GM18870 (cell line): ENCODE measurements around the gene NEK10.

Experiments
- ATAC-seq: cut with Tn5 transposase; IDR thresholded peaks from one replicate; pipeline ENCODE4 v1.9.1; 2021; ENCODE audit warnings: moderate library complexity; ENCODE audit not compliant: unreplicated experiment

NEK10 gene

DNA sequence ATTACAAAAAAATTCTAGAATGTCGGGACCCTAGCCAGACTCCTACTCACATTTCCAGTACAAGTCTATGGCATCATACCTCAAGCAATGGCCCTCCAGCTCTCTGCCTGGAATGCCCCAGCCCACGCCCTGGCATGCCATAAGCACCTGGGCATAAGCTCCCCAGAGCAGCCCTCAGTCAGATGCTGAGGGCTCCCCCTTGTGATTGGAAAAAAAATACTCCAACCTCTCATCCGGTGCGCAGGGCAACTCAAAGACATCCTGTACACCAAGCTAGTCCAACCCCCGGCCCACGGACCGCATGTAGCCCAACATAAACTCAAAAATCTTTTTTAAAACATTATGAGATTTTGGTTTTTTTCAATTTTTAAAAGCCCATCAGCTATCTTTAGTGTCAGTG lies 115.4 kb downstream of the NEK10 start:
- ATAC-seq, result peak; percentile 81

DNA sequence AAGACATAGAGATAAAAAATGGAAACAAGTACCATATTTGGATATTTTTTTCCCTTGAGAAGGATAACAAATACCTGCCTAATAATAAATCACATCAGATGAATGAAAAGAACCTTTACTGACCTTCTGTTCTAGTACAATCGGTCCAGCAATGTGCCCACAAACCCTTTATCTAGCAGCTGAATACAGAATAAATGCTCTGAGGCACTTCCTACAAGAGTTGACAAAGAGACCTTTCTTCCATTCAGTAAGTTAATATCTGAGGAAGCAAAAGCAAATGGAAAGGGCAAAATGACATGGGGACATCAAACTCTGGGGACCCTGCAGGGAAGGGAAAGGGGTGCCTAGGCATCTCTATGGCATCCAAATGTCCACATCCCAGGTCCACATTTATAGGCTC lies 115.8 kb downstream of the NEK10 start:
- no peak for ATAC-seq

DNA sequence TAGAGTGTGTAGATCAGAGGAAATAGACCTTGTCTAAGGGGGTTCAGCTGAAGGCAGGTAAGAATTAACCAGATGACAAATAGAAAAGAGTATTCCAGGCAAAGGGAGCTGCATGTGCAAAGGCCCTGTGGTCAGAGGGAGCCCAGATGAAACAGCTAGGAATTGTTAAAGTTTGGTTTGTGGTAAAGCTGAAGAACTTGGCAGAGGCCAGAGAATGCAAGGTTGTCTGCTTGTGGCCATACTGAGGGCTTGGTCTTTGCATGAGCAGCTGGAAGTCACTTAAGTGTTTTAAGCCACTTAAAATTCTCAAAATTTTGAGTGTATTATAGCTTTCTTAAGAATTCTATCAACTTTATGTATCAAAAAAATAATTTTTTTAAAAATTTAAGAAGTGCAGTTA lies 116.5 kb downstream of the NEK10 start:
- ATAC-seq, result no peak

DNA sequence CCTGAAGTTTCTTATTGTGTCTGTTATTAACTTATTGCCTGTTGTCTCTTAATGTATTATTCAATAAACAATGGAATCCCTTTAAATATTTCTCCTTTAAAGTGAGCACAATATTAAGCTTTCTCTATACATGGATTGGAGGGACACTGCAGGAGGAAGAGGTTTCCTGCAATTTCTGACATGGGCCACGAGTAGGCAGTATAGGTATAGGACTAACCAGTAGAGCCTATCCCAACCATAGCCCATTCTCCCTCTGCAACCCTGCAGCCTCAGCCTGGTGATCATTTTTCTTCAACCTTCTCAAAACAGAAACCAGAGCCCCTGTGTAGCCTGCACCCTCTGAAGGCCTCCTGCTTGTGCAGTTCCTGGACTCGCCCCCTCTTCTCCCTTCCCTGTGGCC lies 124.8 kb downstream of the NEK10 start:
- no peak for ATAC-seq

DNA sequence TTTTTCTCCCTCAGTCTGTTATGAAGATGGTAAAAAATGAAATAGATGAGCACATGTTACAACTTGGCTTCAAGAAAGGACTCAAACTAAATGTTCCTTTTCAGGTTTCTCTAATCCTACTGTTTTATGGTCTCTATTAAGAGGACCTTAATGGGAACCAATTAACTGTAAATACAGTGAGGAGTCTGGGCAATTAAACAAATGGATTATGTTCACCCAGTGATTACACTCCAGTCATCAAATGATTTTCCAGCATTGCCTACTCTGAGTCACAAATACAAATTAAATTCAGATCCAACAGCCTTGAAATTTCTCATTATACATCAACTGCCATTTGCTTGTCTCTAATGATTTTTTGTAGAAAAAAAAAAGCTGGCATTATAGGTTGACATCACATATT lies 129.2 kb downstream of the NEK10 start:
- no peak for ATAC-seq

DNA sequence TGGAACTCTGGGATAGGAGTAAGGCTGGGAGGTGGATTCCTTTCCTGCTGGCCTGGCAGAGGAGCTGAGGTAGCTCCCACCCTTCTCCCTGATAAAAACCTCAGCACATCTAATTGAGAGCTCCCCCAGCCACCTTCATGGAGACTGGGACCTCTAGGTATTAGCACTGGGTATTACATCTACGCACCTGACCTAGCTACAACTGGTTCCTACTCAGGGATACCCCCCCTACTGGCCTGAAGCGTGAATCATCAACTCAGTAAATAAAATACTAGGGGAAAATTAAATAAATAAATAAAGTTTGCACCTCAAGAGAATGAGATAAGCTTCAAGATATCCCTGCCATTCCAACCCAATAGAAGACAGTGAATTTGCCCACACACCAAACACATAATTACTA lies 140.4 kb downstream of the NEK10 start:
- ATAC-seq, result no peak

DNA sequence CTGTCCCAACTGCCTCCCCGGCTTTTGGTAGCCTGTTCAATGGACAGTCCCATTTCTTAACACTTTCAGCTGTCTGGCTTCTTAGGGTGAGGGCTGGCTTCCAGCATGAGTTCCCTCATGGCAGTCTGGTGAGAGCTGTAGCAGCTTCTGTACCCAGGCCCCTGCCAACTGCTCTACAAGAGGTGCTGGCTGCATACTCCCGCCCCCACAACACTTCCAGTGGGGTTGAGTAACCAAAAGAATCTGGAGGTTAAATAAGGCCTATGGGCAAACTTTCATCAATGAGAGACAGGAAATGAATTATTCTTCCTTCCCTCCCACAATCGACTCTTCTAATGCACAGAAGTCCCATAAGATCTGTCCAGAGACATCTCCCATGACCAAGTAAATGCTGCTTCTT lies 145.0 kb downstream of the NEK10 start:
- ATAC-seq, result no peak

DNA sequence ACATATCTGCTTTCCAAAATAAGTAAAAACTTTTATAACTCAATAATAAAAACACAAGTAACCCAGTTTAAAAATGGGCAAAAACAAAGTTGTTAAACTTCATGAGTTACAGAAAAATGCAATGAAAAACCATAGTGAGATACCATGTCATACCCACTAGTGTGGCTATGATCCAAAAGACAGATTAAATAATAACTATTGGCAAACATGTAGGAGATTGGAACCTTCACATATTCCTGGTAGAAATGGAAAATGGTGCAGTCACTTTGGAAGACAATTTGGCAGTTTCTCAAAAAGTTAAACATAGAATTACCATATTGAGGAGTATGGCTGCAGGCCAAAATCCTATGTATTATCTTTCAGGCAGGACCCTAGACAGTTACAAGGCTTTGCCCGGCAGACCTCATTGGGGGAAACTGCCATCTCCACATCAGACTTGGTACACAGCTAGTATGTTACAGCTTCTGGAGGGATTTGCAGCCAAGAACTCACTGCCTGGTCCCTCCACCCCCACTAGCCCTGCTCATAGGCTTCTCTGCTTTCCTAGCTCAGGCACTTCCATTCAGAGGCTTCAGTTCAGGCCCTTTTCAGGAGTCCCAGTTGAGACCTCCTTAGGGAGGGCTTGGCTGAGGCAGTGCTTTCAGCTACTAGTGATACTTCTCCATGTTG lies 147.8 kb downstream of the NEK10 start:
- no peak for ATAC-seq

DNA sequence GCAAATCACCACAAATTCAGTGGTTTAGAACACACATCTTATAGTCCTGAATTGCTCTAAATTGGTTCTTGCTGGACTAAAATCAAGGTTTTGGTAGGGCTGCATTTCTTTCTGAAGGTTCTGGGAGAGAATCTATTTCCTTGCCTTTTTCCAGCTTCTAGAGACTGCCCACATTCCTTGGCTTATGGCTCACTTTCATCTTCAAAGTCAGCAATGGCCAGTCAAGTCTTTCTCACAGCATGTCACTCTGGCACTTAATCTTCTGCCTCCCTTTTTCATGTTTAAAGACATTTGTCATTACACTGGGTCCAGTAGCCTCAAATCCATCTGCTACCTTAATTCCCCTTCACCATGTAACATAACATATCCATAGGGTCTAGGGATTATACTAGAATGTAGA lies 149.0 kb downstream of the NEK10 start:
- ATAC-seq, result no peak

DNA sequence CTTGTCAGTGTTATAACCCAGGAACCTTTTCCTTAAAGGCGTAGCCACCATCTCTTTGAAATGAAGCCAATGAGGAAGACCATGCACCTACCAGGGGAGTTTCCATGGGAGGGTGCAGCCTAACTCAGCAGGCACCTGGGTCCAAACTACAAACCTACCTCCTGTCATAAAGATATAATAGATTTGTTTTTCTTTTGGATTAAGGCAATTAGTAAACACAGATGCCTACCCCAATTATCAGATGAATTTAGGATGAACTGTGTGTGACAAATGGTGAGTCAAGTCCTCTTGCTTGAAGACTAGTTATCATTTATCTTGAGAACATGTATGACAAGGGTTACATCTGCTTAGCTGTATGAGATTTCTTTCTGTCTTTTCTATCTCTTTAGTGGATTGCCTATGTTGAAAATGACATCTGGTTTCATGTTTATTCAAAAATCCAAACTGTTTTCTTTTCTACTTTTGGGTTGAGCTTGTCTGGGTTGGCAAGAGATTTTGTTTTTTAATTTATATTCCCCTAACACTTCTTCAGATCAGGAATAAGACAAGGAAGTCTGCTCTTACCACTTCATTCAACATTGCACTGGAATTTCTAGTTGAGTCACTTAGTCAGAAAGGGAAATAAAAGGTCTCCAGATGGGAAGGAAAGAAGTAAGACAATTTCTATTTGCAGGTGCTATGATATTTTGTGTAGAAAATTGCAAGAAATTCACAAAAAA lies 149.9 kb downstream of the NEK10 start:
- ATAC-seq, result no peak

DNA sequence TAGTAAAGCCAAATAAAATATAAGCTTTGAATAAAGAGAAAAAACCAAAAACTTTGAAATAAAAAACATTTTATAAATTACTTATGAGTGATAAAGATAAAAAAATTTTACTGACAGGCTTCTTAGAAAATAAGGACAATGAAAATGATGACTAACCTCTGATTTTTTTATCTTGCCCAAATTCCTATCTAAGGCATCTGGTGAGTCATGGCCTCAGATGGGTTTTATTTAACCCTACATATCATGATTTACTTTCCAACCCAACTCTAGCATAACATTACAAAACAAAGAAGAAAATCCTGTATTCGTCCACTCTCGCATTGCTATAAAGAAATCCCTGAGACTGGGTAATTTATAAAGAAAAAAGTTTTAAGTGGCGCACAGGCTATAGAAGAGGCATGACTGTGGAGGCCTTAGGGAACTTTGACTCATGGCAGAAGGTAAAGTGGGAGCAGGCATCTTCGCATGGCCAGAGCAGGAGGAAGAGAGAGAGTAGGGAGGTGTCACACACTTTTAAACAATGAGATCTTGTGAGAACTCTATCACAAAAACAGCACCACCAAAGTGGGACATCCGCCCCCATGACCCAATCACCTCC lies 152.1 kb downstream of the NEK10 start:
- no peak for ATAC-seq

DNA sequence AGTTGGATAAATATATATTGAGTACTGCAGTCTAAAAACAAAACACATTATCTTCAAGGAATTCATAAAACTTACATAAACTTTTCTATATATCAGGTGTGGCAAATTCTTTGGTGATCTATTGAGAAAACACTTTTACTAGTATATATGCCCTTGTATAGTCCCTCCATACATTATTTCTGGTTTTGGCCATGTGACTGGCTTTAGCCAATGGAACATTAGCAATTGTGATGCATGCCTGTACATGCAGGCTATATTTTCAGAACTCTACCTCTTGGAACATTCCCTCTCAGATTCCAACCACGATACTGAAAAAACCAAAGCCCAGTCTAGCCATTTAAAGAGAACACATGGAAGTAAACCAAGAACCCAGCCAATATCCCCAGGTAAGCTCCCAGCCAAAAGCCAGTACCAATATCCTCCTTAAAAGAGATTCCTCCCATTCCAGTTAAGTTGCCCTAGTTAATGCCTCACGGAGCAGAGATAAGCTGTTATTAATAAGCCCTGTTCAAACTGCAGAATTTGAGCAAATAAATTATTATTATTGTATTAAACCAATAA lies 152.8 kb downstream of the NEK10 start:
- ATAC-seq, result no peak

DNA sequence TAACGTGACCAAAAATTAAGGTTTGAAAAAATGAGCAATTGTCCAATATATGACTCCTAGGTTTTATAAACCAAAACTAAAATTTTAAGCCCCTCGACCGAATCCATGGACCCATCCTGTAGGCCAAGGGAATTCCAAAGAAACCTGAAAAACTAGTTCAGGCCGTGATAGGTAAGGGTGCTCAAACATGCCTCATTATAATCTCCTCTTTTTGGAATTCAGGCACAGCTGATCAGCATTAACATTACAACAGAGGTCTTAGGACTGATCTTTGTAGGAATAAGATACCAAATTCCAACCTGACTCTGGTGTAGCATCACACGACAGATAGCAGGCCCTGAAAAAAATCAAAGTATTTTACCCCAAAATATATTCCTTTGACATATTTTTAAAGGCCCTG lies 155.7 kb downstream of the NEK10 start:
- no peak for ATAC-seq

DNA sequence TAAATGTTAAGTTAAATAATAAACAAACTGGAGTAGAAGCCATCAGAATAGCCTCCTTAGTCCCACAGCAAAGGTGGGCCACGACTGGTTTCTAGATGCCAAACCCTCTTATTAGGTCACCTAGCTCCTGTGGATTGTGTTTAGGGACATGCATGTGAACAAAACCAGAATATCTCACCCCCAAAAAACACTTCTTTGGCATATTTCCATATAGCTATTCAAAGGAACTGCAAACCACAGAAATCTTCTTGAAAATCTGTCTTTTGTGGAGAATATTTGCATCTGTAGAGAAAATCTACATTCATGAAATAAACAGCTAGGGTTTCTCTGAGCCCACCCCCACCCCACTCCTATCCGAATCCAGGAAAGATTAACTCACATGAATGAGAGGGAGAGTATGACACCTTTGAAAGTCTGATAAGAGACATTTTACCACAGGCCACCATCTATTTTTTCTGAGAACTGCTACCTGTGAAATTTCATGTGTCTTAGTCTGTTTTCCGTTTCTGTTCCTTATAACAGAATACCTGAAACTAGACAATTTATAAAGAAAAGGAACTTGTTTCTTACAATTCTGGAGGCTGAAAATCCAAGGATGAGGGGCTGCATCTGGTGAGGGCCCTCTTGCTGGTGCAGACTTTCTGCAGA lies 159.4 kb downstream of the NEK10 start:
- no peak for ATAC-seq

DNA sequence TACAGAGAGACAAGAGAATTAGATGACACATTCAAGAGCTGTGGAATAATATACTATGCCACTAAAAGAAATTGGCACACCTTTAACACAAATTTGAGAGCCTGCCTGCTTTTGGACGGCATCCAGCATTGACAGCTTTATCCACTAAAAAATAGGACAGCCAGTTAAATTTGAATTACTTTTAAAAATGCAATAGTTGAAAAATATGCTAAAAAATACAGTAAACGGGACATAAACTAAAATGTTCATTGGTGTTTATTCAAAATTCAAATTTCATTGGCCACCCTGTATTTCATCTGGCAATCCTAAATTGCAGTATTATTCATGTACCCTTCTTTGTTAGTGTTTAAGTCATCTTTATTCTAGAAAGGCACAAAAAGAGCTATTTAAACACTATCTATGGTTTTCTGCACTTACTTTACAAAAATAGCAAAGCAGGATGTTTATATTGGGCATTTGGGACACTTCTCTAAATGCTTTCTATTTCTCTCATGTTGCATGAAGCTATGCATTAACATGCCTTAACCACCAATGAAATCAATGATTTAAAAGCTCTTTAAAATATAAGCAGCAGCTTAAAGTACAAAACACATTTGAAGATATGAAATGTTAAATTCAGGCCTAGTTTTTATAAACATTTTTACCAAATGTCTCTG lies 160.1 kb downstream of the NEK10 start:
- ATAC-seq, result no peak

DNA sequence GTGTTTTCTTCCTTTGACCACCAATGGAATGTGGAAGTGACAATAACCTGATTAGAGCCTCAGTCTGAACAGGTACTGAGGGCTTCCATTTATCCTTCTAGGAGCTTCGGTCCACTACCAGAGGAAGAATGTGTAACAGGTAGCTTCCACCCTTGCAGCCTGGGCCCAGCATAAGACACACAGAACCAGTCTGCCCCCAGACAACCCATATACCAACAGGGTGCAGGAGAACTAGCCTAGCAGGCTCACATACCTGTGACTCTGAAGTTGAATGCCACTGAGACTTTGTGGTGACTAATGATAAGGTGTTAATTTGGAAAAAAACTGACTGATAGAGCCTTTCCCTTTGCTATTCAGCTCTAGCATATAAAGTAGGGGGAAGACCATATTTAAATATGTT lies 166.2 kb downstream of the NEK10 start:
- no peak for ATAC-seq

DNA sequence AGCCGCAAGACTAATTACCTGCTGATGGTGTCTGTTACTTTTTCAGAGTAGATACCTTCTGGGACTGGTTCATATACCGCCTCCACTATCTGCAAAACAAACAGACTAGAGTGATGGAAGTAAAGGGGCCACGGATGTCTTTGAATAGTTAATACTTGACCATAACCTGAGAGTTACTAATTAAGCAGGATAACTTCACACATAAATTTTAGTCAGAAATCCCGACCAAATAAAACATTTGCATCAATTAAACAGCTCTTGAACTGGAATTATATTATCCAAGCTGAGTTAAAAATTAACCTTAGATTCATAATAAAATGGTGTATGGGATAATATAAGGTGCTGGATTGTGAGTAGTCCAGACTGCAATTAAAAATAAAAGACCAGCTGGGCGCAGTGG lies 167.7 kb downstream of the NEK10 start:
- no peak for ATAC-seq

DNA sequence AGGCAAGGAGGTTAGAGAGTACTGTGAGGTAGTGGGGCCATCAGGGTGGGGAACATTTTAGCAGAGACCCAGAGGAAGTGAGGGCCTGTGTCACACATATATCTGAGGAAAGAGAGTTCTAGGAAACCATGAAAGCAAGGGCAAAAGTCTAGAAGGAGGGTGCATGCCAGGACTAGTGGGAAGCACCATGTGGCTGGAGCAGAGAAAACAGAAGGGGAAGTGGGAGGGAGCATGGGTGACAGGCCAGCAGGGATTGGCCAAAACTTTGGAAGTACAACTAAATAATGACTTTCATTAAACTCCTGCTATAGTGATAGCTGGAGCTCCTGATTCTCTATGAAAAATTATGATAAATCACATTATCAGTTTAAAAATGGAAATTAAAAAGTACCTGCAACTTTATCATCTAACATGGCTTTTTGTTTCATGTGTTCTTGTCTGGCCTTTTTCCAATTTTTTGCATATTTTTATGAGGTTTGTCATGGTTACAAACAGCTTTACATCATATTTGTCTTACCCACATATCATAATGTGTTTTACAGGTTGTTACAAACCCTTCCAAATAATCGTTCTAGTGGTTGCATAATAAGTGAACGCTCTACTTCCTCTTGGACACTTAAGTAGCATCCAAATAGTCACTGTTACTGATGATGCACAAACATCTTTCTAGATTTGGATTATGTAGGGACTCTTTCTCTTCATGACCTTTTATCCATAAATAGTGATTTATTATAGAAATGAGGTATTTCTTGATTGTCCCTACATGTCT lies 168.3 kb downstream of the NEK10 start:
- no peak for ATAC-seq

DNA sequence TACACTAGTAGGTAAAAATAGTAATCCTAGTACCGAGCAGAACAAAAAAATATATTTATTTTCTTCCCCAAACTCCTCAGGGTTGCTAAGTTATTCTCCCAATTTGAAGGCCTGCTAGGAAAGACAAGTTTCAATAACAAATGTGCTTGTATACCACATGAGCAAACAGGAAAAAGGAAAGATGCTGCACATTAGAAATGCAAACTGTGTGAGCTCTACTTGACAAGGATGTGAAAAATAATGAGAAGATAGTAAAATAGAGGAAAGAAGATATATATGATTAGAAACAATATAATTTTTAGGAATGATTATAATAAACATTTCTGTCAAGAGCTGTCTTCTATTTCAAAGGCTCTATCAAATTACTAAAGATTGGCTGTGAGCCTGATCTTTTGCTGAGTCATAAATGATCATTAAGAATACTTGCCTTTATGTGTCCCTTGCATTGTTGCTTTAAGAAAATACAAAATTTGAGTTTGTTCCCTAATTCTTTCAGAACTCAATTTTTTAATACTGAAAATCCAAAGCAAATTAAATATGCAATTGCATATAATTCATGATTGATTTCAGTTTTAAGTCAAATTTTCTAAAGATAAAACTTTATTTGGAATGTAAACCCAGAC lies 174.2 kb downstream of the NEK10 start:
- no peak for ATAC-seq

DNA sequence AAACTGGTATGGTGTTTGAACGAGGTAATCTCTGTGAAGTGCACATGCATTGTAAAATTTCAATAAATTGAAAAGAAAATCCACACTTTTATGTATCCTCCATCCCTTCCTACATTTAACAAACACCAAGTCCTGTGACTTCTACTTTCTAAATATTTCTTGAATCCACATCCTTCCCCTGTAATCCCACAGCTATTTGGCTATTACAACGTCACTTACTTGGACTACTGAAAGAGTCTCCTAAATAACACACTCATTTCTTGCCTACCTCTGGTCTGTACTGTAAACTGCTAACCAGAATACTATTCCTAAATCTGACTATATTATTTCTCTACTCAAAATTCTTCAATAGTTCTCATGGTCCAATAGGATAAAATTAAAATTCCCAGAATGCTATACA lies 176.1 kb downstream of the NEK10 start:
- no peak for ATAC-seq
